Tibial nerve (tissue), 4 donors: ENCODE data around the gene STRIP1. TPM values are rescaled to one million over a fixed set of nuclear protein-coding genes. Genes with fewer than 3 reads are reported as not detected.

Experiments
- DNase-seq, 2 donors: peaks; one replicate each; pipeline ENCODE4 v3.0.0-alpha.2; 2019; ENCODE audit warnings: low spot score in 2 of 2
- H3K27ac ChIP-seq, 4 donors: fragments of 200-600 bp; sonication (generic) in 3 of 4; one replicate each; pipeline ENCODE4 v1.5.1; 2017 to 2019; ENCODE audit warnings: mild to moderate bottlenecking in 1 of 4
- H3K27me3 ChIP-seq, 2 donors: fragments of 200-600 bp; sonication (generic) in 1 of 2; one replicate each; pipeline versions ENCODE4 v1.5.1 to v1.6.0; 2017 to 2019
- H3K36me3 ChIP-seq, 3 donors: fragments of 200-600 bp; sonication (generic); one replicate each; pipeline ENCODE4 v1.5.1; 2018 to 2019
- H3K4me1 ChIP-seq, 4 donors: fragments of 200-600 bp; sonication (generic) in 3 of 4; one replicate each; pipeline ENCODE4 v1.5.1; 2017 to 2019
- H3K4me3 ChIP-seq, 4 donors: fragments of 200-600 bp; sonication (generic) in 3 of 4; one replicate each; pipeline ENCODE4 v1.5.1; 2017 to 2019; ENCODE audit warnings: mild to moderate bottlenecking in 1 of 4, moderate library complexity in 1 of 4
- H3K9me3 ChIP-seq, 4 donors: fragments of 200-600 bp; sonication (generic) in 3 of 4; one replicate each; pipeline ENCODE4 v1.5.1; 2017 to 2019
- CTCF ChIP-seq, 5 experiments: fragments of 200-600 bp in 3 of 5; fragments of 450-650 bp in 2 of 5; sonication (generic) in 3 of 5; IDR thresholded peaks; one replicate each; pipeline ENCODE4 v1.5.1; 2016 to 2019; ENCODE audit warnings: antibody characterized with exemption in 5 of 5, mild to moderate bottlenecking in 3 of 5, moderate library complexity in 2 of 5
- EP300 ChIP-seq, 2 donors: sonication (generic); formaldehyde crosslinking; IDR thresholded peaks; one replicate each; pipeline ENCODE4 v1.6.1; 2017; ENCODE audit warnings: antibody characterized with exemption in 2 of 2, mild to moderate bottlenecking in 1 of 2
- POLR2A ChIP-seq, 2 donors: fragments of 450-650 bp; IDR thresholded peaks; one replicate each; pipeline ENCODE4 v1.6.1; 2017; ENCODE audit warnings: antibody characterized with exemption in 2 of 2, mild to moderate bottlenecking in 2 of 2, moderate library complexity in 2 of 2
- WGBS, 2 donors: methylation state at CpG; one replicate each; pipeline ENCODE4 v1.1.5; 2018; 5-methylcytosine and 5-hydroxymethylcytosine counted together
- total RNA-seq, 4 donors: library from RNA; depleted of rRNA; stranded (reverse); fragments of >200 nt; gene quantifications; one replicate each; pipeline ENCODE4 v1.1.0, GENCODE V29; 2016

STRIP1 gene
- total RNA-seq, 4 donors from 2014 or later: 37.7 to 43.5 (median 39.7) TPM

GRCh38 chr1:110050602-110051261 is 16.3 kb downstream of the STRIP1 start:
- H3K4me3 ChIP-seq: no peak overlapping the region
- TF ChIP-seq POLR2A (IDR thresholded peaks at IDR 0.05): no peak
- TF ChIP-seq EP300 (IDR thresholded peaks at IDR 0.05): no peak
- no peak for TF ChIP-seq CTCF (IDR thresholded peaks at IDR 0.05)
- peaks cover 0 to 22% (median 10%) of the 10 kb centered on the region in 4 donors for H3K4me1 ChIP-seq
- no peak for DNase-seq
- WGBS, 2 donors: 53 to 66% methylated on average over 4 of the region's 4 CpGs
- H3K36me3 ChIP-seq: peaks cover 0 to 100% (median 23%) of the 10 kb centered on the region in 3 donors
- no peaks in the 10 kb centered on the region for H3K9me3 ChIP-seq
- no peaks in the 10 kb centered on the region for H3K27me3 ChIP-seq
- H3K27ac ChIP-seq: peak overlapping the region in 1 of 4 donors; percentile 38

GRCh38 chr1:110051262-110051648 is 16.8 kb downstream of the STRIP1 start:
- Histone ChIP-seq H3K4me3 (no peak overlapping the region), H3K9me3 (no peaks in the 10 kb centered on the region), H3K27ac (no peak overlapping the region), H3K36me3 (peaks cover 0 to 100% (median 21%) of the 10 kb centered on the region in 3 donors), H3K4me1 (peaks cover 0 to 22% (median 10%) of the 10 kb centered on the region in 4 donors), H3K27me3 (no peaks in the 10 kb centered on the region)
- no peak for DNase-seq
- no peak for TF ChIP-seq CTCF (IDR thresholded peaks at IDR 0.05)
- no peak for TF ChIP-seq POLR2A (IDR thresholded peaks at IDR 0.05)
- no peak for TF ChIP-seq EP300 (IDR thresholded peaks at IDR 0.05)
- 81 to 89% methylated on average over 2 of the region's 2 CpGs for WGBS, 2 donors

- Histone ChIP-seq H3K4me1 (peaks cover 0 to 35% (median 8%) of the 10 kb centered on the region in 4 donors), H3K27ac (no peak overlapping the region)
These were observed 19.4 kb downstream of the STRIP1 start for GRCh38 chr1:110053552-110054428.

GRCh38 chr1:110055493-110056284 is 21.3 kb downstream of the STRIP1 start:
- Histone ChIP-seq H3K27ac (no peak overlapping the region), H3K9me3 (no peaks in the 10 kb centered on the region), H3K36me3 (peaks cover 0 to 99% (median 6%) of the 10 kb centered on the region in 3 donors), H3K4me1 (peaks cover 0 to 19% (median 0%) of the 10 kb centered on the region in 4 donors), H3K27me3 (no peaks in the 10 kb centered on the region), H3K4me3 (no peak overlapping the region)
- TF ChIP-seq EP300 (IDR thresholded peaks at IDR 0.05) (no peak), CTCF (IDR thresholded peaks at IDR 0.05) (no peak), POLR2A (IDR thresholded peaks at IDR 0.05) (no peak)
- WGBS, 2 donors: 64 to 82% methylated on average over 5 of the region's 5 CpGs
- DNase-seq: no peak

More at GRCh38 chr1:110053552-110054428, 19.4 kb downstream of the STRIP1 start:
- Histone ChIP-seq H3K4me3 (no peak overlapping the region), H3K9me3 (no peaks in the 10 kb centered on the region), H3K27me3 (no peaks in the 10 kb centered on the region), H3K36me3 (peaks cover 0 to 100% (median 6%) of the 10 kb centered on the region in 3 donors)
- 56 to 61% methylated on average over 16 of the region's 16 CpGs for WGBS, 2 donors
- peak; percentile 73 to 83 for DNase-seq
- TF ChIP-seq EP300 (IDR thresholded peaks at IDR 0.05) (no peak), POLR2A (IDR thresholded peaks at IDR 0.05) (no peak), CTCF (IDR thresholded peaks at IDR 0.05) (peak; percentile 87 to 96 (median 91))
